LNCaP clone FGC (cell line): Measurements from ENCODE around the gene CDIP1.

Experiments used
- DNase-seq: peaks from one replicate; pipeline ENCODE4 v3.0.0-alpha.2; 2011; ENCODE audit warnings: low read depth
- H3K4me3 ChIP-seq: 2 replicates; pipeline ENCODE4 v1.5.1; 2011; ENCODE audit warnings: mild to moderate bottlenecking, low read depth, low read length, control low read depth
- CTCF ChIP-seq: IDR thresholded peaks from 2 replicates; pipeline ENCODE4 v1.5.1; 2012; ENCODE audit warnings: mild to moderate bottlenecking; ENCODE audit not compliant: control insufficient read depth, insufficient read depth; ENCODE audit errors: extremely low read depth

The CDIP1 gene

GRCh38 chr16:4510747-4511426 lies 27.7 kb downstream of the CDIP1 start:
- no peak for TF ChIP-seq CTCF
- no peak overlapping the region for H3K4me3 ChIP-seq
- DNase-seq, result no peak

GRCh38 chr16:4510131-4510530 lies 28.4 kb downstream of the CDIP1 start:
- no peak for TF ChIP-seq CTCF
- no peak for DNase-seq

GRCh38 chr16:4509420-4509819 lies 29.2 kb downstream of the CDIP1 start:
- DNase-seq, result no peak
- no peak overlapping the region for H3K4me3 ChIP-seq
- no peak for TF ChIP-seq CTCF

More at GRCh38 chr16:4510131-4510530, 28.4 kb downstream of the CDIP1 start:
- no peak overlapping the region for H3K4me3 ChIP-seq

- no peak overlapping the region for H3K4me3 ChIP-seq
- no peak for TF ChIP-seq CTCF
- DNase-seq, result no peak
Measured at GRCh38 chr16:4508806-4509205, 29.8 kb downstream of the CDIP1 start.

- no peak overlapping the region for H3K4me3 ChIP-seq
- no peak for DNase-seq
- TF ChIP-seq CTCF, result no peak
Measured at GRCh38 chr16:4507588-4508345, 30.8 kb downstream of the CDIP1 start.

- no peak overlapping the region for H3K4me3 ChIP-seq
- peak; percentile 97 for TF ChIP-seq CTCF
- DNase-seq, result peak; percentile 69
Measured at GRCh38 chr16:4506450-4506849, 32.1 kb downstream of the CDIP1 start.
